C4-2B (cell line): Measurements from ENCODE around the gene TNFRSF12A.

Experiments
- ZFX ChIP-seq: fragments of 450-650 bp; IDR thresholded peaks from 2 replicates; pipeline ENCODE4 v1.6.1; 2017
- TF ChIP-seq, protein P1 (sequence below): fragments of 450-650 bp; conservative IDR thresholded peaks from 2 replicates; pipeline ENCODE4 v1.5.1; 2017; ENCODE audit warnings: mild to moderate bottlenecking

DNA sequence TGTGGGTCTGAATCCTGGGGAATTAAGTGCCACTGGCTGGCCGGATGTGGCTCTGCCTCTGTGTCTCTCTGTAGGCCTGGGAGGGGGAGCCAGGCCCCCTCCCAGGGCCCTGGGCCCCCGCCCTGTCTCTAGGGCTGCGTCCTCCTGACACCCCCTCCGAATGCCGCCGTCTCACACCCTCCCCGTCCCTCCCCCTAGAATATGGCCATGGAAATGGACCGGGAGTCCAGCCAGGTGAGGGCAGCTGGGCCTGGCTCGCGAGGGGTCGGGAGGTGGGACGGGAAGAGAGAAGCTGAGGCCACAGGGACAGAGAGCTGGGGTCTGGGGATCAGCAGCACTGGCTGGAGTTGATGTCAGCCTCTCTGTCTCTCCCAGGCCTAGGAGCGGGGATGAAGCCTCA, 23.9 kb upstream of the TNFRSF12A start:
- TF ChIP-seq, protein P1, sequence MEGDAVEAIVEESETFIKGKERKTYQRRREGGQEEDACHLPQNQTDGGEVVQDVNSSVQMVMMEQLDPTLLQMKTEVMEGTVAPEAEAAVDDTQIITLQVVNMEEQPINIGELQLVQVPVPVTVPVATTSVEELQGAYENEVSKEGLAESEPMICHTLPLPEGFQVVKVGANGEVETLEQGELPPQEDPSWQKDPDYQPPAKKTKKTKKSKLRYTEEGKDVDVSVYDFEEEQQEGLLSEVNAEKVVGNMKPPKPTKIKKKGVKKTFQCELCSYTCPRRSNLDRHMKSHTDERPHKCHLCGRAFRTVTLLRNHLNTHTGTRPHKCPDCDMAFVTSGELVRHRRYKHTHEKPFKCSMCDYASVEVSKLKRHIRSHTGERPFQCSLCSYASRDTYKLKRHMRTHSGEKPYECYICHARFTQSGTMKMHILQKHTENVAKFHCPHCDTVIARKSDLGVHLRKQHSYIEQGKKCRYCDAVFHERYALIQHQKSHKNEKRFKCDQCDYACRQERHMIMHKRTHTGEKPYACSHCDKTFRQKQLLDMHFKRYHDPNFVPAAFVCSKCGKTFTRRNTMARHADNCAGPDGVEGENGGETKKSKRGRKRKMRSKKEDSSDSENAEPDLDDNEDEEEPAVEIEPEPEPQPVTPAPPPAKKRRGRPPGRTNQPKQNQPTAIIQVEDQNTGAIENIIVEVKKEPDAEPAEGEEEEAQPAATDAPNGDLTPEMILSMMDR = no peak
- TF ChIP-seq ZFX = no peak
